HFFc6 (cell line): Measurements from ENCODE around the gene INHA. TPM values are rescaled to one million over a fixed set of nuclear protein-coding genes. Genes with fewer than 3 reads are reported as not detected.

Experiments
- DNase-seq: peaks from one replicate; pipeline ENCODE4 v3.0.0-alpha.2; 2018
- H3K27ac Mint-ChIP-seq: 2 replicates; pipeline ENCODE4 v1.8.0; 2020; ENCODE audit warnings: mild to moderate bottlenecking, mixed read lengths
- H3K27me3 Mint-ChIP-seq: 2 replicates; pipeline ENCODE4 v1.8.0; 2021; ENCODE audit warnings: mild to moderate bottlenecking, moderate library complexity, mixed read lengths; ENCODE audit not compliant: insufficient read depth
- H3K36me3 Mint-ChIP-seq: 2 replicates; pipeline ENCODE4 v1.8.0; 2021; ENCODE audit warnings: low read depth, mixed read lengths
- H3K4me1 Mint-ChIP-seq: 2 replicates; pipeline ENCODE4 v1.8.0; 2020; ENCODE audit warnings: low read depth, mixed read lengths
- H3K4me3 Mint-ChIP-seq: 2 replicates; pipeline ENCODE4 v1.8.0; 2020; ENCODE audit warnings: mild to moderate bottlenecking, moderate library complexity, mixed read lengths
- H3K9me3 Mint-ChIP-seq: 2 replicates; pipeline ENCODE4 v1.8.0; 2020; ENCODE audit warnings: mild to moderate bottlenecking, mixed read lengths
- total RNA-seq, 6 experiments: library from RNA; stranded (reverse); fragmentation: NEBNext Ultra II Directional; extraction: Animal tissue kit (Norgen Biotek cat#: 25700); gene quantifications; 2 replicates in 1 of 6; 3 replicates in 5 of 6; pipeline ENCODE4 v1.2.3, GENCODE V29; 2021
- TF ChIP-seq, protein P1 (sequence below): fragments of 200-600 bp; sonication (generic); IDR thresholded peaks from 2 replicates; pipeline ENCODE4 v1.5.0; 2021; ENCODE audit warnings: antibody characterized with exemption, mild to moderate bottlenecking

Gene INHA
- total RNA-seq, 6 experiments from 2014 or later: 0.14 to 0.45 (median 0.25) TPM; not detected in 1

DNA sequence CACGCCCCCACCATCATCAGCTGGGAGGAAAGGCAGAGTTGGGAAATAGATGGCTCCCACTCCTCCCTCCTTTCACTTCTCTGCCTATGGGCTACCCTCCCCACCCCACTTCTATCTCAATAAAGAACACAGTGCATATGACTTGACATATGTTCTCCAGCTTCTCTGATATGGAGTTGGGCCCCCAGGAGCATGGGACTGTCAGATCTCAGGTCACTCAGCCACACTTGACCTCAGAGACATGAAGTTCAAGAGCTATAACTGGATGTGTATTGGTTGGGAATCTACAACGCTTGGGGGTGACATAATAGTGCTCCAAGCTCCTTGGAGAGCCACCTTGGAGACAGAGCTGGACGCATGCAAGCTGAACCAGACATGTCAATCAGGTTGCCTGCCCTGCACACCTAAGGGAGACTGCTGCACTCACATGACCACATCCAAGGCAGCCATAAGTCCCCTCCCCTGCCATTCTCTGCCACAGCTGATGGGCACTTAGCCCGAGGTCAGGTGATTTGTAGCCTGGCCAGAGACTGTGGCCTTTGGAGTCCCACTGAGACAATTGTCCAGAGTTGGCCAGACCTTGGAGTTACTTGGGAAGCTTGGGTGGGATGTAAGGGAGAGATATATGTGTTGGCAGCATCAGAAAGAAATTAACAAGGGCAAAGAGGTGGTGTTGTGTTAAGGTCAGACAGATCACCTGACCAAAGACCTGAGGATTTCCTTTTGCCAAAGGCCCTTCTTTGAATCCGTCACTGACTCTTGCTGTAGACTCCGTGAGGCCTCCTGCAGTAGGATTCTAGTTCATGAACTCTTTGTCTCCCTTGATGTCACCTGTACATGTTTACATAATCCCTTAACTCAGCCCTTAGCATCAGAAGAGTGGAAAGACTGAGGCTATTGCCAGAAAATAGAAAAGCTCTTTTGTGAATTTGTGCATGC, 3.7 kb downstream of the INHA start:
- H3K27me3 Mint-ChIP-seq: peaks cover 26% of the 10 kb centered on the region
- no peak overlapping the region for H3K27ac Mint-ChIP-seq
- no peak overlapping the region for H3K4me3 Mint-ChIP-seq
- no peaks in the 10 kb centered on the region for H3K9me3 Mint-ChIP-seq
- H3K36me3 Mint-ChIP-seq: no peaks in the 10 kb centered on the region
- DNase-seq: no peak
- TF ChIP-seq, protein P1, sequence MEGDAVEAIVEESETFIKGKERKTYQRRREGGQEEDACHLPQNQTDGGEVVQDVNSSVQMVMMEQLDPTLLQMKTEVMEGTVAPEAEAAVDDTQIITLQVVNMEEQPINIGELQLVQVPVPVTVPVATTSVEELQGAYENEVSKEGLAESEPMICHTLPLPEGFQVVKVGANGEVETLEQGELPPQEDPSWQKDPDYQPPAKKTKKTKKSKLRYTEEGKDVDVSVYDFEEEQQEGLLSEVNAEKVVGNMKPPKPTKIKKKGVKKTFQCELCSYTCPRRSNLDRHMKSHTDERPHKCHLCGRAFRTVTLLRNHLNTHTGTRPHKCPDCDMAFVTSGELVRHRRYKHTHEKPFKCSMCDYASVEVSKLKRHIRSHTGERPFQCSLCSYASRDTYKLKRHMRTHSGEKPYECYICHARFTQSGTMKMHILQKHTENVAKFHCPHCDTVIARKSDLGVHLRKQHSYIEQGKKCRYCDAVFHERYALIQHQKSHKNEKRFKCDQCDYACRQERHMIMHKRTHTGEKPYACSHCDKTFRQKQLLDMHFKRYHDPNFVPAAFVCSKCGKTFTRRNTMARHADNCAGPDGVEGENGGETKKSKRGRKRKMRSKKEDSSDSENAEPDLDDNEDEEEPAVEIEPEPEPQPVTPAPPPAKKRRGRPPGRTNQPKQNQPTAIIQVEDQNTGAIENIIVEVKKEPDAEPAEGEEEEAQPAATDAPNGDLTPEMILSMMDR: no peak
- H3K4me1 Mint-ChIP-seq: peaks cover 24% of the 10 kb centered on the region

DNA sequence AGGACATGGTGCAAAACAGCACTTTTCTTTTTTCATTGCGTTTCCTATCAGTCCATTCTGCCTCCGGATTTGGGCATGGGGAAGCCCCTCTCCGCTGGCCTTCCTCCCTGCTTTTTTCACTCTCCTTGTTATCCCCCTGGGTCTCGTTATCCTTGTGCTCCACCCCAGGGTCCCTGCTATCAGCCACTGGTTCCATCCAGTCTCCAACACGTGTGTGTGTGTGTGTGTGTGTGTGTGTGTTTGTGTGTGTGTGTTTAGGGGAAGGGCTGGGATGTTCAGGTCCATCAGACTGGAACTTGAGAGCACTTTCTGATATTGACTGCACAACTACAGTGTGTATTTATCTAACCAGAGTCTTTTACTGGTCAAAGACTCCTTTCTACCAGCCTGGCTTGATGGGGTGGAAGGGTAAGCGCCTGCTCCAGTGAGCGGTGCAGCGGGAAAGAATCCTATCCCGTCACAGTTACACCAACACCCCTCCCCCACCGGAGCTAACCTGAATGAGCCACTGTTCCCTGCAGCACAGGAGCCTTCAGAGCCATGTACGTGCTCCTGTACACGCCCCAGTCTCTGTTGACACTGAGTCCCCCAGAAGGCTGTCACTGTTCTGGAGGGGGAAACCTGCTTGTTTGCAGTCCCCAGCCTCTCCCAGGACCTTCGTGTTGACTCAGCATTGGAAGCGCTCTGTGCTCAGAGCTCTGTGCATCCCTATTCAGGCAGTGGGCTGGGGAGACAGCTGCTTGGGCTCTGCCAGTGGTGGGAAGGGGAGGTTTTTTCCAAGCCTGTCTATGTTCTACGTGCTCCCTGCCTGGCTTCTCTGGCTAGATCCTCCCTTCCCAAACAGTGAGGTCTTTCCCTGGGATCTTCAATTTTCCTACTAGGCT, 4.6 kb downstream of the INHA start:
- DNase-seq: no peak

DNA sequence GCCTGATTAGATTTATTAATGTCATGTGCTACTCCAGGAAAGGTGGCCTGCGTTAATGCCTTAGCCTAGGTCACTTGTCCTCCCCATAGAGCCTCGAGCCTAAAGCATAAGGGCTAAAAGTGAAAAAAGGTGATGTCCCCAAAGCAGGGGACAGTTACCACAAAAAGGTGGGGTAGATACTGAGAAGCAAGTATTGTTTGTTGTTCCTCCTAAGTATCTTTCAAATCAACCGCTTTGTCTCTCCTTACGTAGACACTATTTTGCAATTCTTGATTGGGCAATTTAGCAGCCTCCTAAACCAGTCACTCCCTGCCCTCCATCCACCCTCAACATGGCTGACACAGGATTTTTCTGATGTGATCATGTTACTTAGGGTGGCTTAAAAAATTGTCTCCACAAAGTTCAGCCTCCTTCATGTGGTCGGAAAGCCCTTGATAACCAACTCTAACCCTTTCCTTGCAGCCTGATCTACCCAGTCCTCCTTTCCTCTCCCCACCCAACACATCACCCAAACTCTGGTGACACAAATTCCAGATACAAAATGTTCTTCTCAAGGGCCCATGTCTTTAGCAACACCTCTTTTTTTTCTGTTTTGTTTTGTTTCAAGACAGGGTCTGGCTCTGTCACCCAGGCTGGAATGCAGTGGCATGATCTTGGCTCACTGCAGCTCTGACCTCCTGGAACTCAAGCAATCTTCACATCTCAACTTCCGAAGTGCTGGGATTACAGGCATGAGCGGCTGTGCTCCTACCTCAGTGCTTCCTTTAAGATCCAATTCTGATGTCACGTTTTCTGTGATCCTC, 6.9 kb downstream of the INHA start:
- Mint-ChIP-seq H3K9me3 (no peaks in the 10 kb centered on the region), H3K4me3 (no peak overlapping the region), H3K27me3 (peaks cover 22% of the 10 kb centered on the region), H3K36me3 (no peaks in the 10 kb centered on the region), H3K27ac (no peak overlapping the region), H3K4me1 (peaks cover 17% of the 10 kb centered on the region)
- TF ChIP-seq, protein P1: no peak
- no peak for DNase-seq

More for the DNA sequence above, 4.6 kb downstream of the INHA start:
- Mint-ChIP-seq H3K9me3 (no peaks in the 10 kb centered on the region), H3K27ac (no peak overlapping the region), H3K27me3 (peaks cover 25% of the 10 kb centered on the region), H3K36me3 (no peaks in the 10 kb centered on the region), H3K4me3 (no peak overlapping the region; the same call in 1 of the 2 replicates), H3K4me1 (peaks cover 21% of the 10 kb centered on the region)
- TF ChIP-seq, protein P1: no peak

DNA sequence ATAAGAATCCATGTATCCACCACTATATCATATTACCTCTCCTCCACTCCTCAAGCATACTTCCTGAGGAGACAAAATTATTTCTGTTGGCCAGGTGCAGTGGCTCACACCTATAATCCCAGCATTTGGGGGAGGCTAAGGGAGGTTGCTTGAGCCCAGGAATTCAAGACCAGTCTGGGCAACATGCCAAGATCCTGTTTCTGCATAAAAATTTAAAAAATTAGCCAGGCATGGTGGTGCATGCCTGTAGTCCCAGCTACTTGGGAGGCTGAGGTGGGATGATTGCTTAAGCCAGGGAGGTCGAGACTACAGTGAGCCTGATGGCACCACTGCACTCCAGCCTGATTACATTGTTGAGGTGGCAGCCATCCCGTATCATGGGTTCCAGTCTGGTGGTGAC, 9.2 kb downstream of the INHA start:
- Mint-ChIP-seq H3K4me3 (no peak overlapping the region), H3K4me1 (peaks cover 17% of the 10 kb centered on the region), H3K27ac (no peak overlapping the region), H3K9me3 (no peaks in the 10 kb centered on the region), H3K27me3 (peaks cover 22% of the 10 kb centered on the region), H3K36me3 (no peaks in the 10 kb centered on the region)
- TF ChIP-seq, protein P1: no peak
- DNase-seq: no peak

DNA sequence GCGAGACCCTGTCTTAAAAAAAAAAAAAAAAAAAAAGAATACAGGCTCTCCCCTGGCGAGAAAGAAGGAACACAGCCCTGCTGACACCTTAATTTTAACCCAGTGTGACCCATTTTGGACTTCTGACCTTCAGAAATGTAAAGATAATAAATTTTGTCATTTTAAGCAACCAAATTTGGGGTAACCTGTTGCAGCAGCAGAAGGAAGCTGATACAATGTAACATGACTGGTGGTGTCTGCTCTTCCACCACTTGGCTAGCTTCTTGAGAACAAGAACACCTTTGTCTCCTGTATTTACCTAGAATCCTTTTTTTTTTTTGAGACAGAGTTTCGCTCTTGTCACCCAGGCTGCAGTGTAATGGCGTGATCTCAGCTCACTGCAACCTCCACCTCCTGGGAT, 19.0 kb downstream of the INHA start:
- TF ChIP-seq, protein P1: no peak
- Mint-ChIP-seq H3K27ac (no peak overlapping the region), H3K4me1 (peaks cover 12% of the 10 kb centered on the region), H3K36me3 (no peaks in the 10 kb centered on the region), H3K4me3 (no peak overlapping the region), H3K27me3 (peaks cover 25% of the 10 kb centered on the region), H3K9me3 (no peaks in the 10 kb centered on the region)
- no peak for DNase-seq
